GM10847 (cell line): ENCODE data around the gene ARHGEF33.

Source experiments
- POLR2A ChIP-seq: IDR thresholded peaks from 2 replicates; pipeline ENCODE4 v1.6.1; 2011; ENCODE audit not compliant: insufficient read length; ENCODE audit errors: extremely low read depth

Gene ARHGEF33

DNA sequence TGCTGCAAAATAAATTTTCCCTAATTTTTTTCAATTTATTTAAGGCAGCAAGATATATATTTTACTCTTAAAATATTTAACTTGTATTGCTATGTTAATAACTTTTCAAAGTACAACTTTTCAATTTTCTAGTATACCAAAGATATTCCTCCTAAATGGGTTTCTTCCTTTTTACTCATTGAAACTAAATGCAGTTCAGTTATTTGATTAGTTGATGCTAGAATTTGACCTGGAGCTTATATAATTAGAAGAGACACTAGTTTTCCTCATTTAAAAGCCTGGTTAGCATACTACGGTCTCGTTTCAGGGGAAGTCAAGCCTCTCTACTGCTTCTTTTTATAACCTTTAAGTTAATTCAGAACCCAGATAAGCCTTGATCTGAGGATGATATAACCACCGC is at the start of gene ARHGEF33:
TSS of gene ARHGEF33 (plus strand) at position 301 of the 400 bp plus-strand sequence. CDS start 29,573 bp downstream, outside the sequence.
- TF ChIP-seq POLR2A: no peak

DNA sequence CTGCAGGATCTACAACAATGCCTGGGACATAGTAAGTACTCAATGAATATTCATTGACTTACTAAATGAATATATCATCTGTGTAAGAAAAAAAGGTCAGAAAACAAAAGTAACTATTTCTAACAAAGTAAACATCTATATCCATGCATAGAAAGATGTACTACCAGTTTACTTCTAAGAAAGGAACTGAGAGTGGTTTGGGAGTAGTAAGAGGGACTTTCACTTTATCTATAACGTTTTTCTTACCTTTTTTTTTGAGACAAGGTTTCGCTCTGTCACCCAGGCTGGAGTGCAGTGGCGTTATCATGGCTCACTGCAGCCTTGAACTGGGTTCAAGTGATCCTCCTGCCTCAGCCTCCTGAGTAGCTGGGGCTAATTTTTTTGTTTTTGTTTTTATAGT is 39.6 kb upstream of the ARHGEF33 start:
- no peak for TF ChIP-seq POLR2A

DNA sequence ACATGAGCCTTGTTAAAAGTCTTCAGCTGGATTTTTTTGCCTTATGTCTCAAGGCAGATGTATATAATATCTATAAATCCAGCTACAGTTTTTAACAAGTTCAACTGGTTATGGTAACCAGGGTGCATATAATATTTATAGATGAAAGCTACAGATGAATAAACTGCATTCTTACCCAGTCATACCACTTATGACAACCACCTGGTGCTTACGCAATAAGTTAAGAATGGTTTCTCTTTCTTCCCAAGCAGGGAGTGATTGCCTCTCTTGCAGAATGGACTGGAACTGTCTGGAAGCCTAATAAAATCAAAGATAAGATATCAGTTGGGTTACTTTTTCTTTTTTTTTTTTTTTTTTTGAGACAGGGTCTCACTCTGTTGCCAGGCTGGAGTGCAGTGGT is 33.5 kb upstream of the ARHGEF33 start:
- TF ChIP-seq POLR2A: no peak

GRCh38 chr2:38862476-38862875 is 27.2 kb upstream of the ARHGEF33 start:
- no peak for TF ChIP-seq POLR2A

GRCh38 chr2:38863061-38863695 is 26.5 kb upstream of the ARHGEF33 start:
- no peak for TF ChIP-seq POLR2A

DNA sequence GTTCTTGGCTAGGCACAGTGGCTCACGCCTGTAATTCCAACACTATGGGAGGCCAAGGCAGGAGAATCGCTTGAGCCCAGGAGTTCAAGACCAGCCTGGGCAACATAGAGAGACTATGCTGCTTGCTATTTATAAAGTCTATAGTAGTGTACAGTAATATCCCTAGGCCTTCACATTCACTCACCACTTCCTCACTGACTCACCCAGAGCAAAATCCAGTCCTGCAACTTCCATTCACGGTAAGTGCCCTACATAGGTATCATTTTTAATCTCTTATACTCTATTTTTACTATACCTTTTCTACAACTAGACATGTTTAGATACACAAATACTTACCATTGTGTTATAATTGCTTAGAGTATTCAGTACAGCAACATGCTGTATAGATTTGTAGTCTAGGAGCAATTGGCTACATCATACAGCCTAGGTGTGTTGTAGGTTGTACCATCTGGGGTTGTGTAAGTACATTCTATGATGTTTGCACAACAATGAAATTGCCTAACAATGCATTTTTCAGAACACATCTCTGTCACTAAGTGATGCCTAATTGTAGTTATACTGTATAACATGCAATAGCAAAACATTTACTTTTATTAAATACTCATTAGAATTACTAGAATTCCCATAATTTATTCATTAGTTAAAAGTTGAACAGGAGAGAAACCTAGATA is 22.8 kb upstream of the ARHGEF33 start:
- TF ChIP-seq POLR2A: no peak

- no peak for TF ChIP-seq POLR2A
Measured at GRCh38 chr2:38871432-38871831, 18.2 kb upstream of the ARHGEF33 start.

- TF ChIP-seq POLR2A: no peak
Measured at GRCh38 chr2:38873763-38874162, 15.9 kb upstream of the ARHGEF33 start.

DNA sequence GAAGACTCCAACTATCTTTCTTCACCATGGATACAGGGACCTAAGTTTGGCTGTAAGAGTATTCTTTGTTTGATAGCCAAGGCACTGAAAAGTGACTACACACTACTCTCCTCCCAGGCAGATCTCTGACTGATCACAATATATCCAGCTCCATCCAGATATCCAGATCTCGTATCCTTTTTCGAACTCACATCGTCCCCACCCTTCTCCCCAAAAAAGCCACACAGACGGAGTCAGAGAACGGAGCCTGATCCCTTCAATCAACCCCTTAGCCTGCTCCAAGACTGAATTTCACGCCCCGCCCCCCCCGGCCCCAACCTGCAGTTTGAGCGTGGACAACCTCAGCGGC is 14.5 kb upstream of the ARHGEF33 start:
- no peak for TF ChIP-seq POLR2A

DNA sequence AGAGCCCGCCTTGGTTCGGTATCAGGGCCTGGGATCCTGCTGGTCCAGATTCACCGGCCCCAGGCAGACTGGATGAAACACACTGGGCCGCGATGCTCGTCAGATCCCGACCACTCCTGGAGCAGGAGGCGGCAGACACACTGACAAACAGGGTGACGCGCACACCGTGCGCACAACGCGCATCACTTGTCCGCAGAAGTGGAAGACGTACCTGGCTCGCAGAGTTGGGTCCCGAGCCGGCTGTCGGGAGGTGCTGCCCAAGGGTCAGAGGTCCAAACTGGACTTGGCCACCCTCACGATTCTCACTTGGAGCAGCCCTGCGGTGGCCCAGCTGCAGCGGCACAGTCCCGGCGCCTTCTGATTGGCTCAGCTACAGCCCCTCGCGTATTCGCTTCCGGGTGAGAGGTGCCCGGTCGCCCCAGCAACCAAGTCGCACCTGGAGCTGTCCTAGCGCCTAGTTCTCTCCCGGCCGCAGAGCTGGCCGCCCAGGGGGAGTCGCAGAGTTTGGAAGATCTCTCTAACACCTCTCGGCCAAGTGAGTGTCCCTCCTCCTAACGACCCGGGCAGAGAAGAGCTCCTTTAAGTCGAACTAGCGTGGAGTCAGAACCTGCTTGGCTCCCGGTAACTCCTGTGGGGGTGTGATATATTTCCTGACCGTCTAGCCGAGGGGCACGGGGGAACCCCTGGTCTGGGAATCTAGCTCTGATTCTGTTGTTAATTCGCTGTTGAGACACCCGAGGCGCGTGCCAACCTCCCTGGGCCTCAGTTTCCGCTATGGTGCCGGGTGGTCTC is 13.9 kb upstream of the ARHGEF33 start, which contains the start of the genes DHX57 and MORN2:
TSS of gene DHX57 (minus strand) at position 359 of the 792 bp plus-strand sequence. CDS start 7,529 bp downstream, outside the sequence.
TSS of gene MORN2 (plus strand) at position 401 of the 792 bp plus-strand sequence.
- peak; percentile 31 for TF ChIP-seq POLR2A

DNA sequence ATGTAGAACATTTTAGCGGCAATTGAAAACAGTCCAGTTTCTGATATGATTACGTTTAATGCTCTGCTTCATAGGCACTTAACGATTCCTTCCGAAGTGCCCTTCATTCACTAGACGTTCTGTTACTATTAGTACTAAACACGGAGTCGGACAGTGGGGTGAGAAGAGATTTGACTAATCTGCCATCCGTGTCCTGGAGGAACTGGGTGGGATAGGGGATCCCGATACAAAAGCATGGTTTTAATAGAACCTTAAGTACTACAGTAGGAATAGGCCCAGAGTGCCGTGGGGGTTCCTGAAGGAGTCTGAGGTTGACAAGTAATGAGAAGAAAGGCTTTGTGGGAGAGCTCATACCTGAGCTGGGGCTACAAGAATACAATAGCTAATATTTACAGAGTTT is 13.3 kb upstream of the ARHGEF33 start:
- TF ChIP-seq POLR2A: no peak

DNA sequence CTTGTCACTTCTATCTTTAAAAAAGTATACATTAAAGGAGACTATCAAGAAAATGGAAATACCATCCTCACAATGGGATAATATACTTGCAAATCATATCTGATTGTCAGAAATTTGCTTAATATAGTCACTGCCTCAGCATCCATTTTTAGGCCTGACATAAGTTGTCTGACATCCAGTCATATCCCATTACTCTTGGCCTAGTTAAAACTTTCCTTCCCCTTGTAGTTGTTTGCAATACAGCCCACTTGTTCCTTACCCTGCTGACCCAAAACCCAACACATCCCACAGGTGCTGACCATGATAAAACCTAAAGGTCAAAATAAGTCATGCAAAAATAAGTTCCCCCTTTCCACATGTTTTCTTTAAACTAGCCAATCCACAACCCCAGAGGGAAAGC is 3.6 kb upstream of the ARHGEF33 start:
- TF ChIP-seq POLR2A: no peak

DNA sequence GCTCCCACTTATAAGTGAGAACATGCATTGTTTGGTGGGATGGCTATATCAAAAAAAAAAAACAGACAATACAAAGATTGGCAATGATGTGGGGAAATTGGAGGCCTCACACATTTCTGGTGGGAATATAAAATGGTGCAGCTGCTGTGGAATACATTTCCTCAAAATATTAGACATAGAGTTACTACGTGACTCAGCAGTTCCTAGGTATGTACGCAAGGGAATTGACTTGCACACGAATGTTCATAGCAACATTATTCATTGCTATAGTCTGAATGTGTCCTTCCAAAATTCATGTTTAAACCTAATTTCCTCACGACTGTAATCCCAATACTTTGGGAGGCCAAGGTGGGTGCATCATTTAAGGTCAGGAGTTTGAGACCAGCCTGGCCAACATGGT is 2.3 kb upstream of the ARHGEF33 start:
- no peak for TF ChIP-seq POLR2A

DNA sequence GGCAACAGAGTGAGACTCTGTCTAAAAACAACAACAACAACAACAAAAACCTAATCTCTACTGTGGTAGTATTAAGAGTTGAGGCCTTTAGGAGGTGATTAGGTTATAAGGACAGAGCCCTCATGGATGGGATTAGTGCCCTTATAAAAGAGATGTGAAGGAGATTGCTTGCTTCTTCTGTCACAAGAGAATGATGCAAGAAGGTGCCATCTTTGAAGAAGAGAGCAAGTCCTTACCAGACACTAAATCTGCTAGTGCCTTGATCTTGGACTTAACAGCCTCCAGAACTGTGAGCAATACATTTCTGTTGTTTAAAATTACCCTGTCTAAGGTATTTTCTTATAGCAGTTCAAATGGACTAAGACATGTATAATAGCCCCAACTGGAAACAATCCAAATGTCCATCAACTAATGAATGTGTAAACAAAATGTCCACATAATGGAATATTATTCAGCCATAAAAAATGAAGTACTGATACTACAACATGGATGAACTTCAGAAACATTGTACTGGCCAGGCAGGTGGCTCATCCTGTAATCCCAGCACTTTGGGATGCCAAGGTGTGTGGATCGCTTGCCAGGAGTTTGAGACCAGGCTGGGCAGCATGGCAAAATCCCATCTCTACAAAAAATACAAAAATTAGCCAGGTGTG is 1.6 kb upstream of the ARHGEF33 start:
- TF ChIP-seq POLR2A: no peak

DNA sequence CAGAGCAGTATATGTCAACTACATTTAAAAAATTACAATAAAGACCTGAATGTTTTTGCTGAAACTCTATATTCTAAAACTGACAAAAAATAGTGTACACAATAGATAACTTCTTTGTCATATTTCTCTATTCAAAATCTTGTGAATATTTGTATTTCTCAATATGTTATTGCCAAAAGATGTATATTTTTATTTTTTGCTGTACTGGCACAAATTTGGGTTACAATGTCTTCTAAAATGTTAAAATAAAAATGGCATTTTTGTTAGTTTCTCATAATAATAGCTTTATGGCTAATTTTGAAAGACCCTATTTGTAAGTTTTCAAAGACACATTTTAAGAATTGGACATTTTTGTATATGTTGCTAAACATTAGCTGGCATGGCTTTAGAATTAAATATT is 630 bp upstream of the ARHGEF33 start:
- no peak for TF ChIP-seq POLR2A
